Hematopoietic multipotent progenitor cell treated with erythropoietin and hydrocortisone succinate and interleukin-3 and kit ligand, for 17 days (in vitro differentiated cells): ENCODE results near the gene HUWE1.
"Not testable (repeated sequence)": the region's sequence is repeated elsewhere in the genome, so short reads cannot be mapped to it uniquely, and the experiment has no call there.

Experiments used
- DNase-seq: peaks from one replicate; pipeline ENCODE4 v3.0.0-alpha.2; 2015; ENCODE audit warnings: low spot score

The HUWE1 gene

GRCh38 chrX:53686151-53686885 is at the start of gene HUWE1:
Gene HUWE1 (minus strand): TSS chrX:53686719. CDS start chrX:53654107, 32,612 bp downstream.
- DNase-seq = peak; percentile 80

- no peak for DNase-seq
These were observed 46.3 kb upstream of the HUWE1 start for GRCh38 chrX:53732797-53733196.

DNA sequence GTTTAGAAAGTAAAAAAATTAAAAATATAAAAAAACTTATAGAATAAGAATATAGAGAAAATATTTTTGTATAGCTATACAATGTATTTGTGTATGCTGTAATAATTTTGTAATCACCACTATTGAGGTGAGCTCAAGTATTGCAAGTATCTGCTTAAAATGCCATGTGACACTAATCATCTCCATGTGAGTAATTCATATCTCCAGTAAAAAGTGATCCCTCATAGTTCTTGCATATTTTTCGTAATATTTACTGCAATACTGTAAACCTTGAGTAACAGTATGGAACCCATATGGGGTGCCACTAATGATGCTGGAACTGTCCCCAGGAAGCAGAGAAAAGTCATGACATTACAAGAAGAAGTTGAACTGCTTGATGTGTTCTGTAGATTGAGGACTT is 43.2 kb upstream of the HUWE1 start:
- DNase-seq = no peak

DNA sequence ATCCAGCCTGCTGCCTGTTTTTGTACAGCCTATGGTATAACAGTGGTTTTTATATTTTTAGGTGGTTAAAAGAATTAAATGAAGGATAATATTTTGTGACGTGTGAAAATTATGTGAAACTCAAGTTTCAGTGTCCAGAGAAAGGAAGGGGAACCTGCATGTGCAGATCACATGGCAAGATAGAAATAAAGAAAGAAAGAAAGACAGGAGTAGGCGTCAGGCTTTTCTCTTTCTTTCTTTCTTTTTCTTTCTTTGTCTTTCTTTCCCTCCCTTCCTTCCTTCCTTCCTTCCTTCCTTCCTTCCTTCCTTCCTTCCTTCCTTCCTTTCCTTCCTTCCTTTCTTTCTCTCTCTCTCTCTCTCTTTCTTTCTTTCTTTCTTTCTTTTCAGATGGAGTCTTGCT is 42.0 kb upstream of the HUWE1 start:
- DNase-seq = no peak

DNA sequence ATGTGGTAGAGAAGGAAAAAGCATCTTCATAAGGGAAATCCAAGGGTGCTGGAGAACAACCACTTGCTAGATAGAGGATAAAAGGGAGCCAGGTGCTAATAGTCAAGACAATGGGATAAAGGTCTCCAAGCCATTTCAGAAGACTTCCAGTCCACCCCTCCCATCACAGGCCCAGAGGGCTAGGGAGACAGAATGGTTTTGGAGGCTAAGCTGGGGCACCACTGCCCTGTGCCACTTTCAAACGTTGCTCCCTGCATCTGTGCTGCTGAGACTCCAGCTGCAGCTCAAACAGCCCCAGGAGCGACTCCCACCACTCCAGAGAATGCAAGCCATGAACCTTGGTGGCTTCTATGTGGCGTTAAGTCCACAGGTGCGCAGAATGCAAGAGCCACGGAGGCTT is 38.4 kb upstream of the HUWE1 start:
- DNase-seq = no peak

DNA sequence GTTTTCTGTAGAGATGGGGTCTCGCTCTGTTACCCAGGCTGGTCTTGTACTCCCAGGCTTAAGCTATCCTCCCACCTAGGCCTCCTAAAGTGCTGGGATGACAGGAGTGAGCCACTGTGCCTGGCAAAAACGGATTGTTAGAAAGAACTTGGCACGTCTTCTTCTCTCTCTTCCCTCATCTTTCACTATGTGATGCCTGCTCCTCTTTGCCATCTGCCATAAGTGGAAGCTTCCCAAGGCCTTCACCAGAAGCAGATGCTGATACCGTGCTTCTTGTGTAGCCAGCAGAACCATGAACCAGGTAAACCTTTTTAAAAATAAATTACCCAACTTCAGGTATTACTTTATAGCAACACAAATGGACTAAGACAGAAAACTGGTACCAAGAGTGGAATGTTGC is 36.9 kb upstream of the HUWE1 start:
- no peak for DNase-seq

DNA sequence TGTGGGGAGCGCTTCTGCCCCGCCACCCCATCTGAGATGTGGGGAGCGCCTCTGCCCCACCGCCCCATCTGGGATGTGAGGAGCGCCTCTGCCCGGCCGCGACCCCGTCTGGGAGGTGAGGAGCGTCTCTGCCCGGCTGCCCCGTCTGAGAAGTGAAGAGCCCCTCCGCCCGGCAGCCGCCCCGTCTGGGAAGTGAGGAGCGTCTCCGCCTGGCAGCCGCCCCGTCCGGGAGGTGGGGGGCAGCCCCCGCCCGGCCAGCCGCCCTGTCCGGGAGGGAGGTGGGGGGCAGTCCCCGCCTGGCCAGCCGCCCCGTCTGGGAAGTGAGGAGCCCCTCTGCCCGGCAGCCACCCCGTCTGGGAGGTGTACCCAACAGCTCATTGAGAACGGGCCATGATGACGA is 35.1 kb upstream of the HUWE1 start:
- DNase-seq = not testable (repeated sequence)

GRCh38 chrX:53719666-53720065 is 33.1 kb upstream of the HUWE1 start:
- DNase-seq = not testable (repeated sequence)

GRCh38 chrX:53718073-53718472 is 31.6 kb upstream of the HUWE1 start:
- no peak for DNase-seq

DNA sequence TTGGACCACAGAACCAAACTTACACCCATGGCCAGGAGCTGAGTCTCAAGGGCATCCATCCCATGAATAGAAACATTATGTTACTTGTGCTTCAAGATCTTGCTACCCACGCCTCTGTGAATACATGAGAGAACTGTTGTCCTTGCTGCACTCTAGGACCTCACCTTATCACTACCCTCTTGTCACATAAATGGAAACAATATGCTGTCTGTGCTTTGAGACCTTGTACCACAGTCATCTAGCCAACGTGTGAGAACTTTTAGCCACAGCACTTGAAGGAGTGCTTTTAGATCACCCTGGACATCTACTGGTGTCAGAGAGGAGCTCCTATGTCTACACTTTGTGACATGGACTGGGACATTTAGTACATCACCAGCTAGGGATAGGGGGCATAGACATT is 30.7 kb upstream of the HUWE1 start:
- no peak for DNase-seq

GRCh38 chrX:53716328-53717088 is 30.0 kb upstream of the HUWE1 start:
- DNase-seq = no peak

- no peak for DNase-seq
These were observed 28.9 kb upstream of the HUWE1 start for GRCh38 chrX:53715346-53715924.

DNA sequence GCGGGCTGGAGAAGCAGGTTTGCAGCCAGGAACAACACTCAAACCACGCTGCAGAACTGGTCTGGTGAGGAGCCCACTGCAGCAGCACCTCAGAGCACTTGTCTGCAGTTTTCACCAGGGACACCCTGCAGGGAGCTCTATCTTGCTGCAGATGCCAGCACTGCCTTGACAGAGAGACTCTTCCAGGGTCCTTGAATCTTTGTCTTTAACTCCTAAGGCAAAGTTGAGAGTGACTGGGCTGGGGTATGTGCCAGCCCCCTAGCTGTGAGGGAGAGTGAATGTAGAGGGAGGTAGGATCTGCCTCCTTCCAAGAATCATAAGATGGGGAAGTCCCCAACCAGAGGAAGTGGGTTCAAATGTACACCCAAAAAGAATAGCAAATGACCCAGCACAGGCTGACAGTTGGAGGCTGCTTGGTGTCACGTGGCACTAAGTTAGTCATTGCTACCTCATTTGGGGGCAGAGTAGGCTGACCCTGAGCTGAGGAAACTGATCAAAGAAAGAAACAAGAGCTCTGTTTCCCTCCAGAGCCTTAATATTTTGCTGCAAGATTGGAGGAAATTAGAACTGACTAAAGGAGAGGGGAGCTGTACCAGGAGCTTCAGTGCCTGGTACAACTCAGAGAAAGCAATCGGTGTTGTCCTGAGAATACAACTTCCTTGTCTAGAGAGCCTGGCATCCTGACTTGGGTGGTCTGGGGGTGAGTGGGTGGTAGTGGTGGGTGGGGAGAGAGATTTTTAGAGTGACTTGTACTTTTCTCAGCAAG is 28.2 kb upstream of the HUWE1 start:
- DNase-seq = no peak

- DNase-seq = no peak
These were observed 27.6 kb upstream of the HUWE1 start for GRCh38 chrX:53713987-53714579.

- DNase-seq = no peak
These were observed 24.9 kb upstream of the HUWE1 start for GRCh38 chrX:53711436-53711835.

- no peak for DNase-seq
These were observed 18.3 kb upstream of the HUWE1 start for GRCh38 chrX:53704854-53705253.

DNA sequence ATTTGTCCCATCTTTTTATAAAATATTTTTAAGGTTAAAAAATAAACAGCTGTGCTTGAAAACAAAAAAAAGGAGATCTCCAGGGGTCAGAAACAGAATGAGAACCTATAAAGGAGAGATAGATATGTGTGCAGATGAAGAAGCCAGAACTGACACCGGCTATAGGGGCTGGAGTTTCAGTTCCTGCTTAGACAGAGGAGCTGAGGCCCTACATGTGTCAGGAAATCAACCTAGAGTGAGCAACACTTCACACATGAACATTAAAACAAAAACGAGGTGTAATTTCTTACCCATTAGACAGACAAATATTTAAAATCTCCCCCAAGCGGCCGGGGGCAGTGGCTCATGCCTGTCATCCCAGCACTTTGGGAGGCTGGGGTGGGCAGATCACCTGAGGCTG is 17.8 kb upstream of the HUWE1 start:
- DNase-seq = no peak

DNA sequence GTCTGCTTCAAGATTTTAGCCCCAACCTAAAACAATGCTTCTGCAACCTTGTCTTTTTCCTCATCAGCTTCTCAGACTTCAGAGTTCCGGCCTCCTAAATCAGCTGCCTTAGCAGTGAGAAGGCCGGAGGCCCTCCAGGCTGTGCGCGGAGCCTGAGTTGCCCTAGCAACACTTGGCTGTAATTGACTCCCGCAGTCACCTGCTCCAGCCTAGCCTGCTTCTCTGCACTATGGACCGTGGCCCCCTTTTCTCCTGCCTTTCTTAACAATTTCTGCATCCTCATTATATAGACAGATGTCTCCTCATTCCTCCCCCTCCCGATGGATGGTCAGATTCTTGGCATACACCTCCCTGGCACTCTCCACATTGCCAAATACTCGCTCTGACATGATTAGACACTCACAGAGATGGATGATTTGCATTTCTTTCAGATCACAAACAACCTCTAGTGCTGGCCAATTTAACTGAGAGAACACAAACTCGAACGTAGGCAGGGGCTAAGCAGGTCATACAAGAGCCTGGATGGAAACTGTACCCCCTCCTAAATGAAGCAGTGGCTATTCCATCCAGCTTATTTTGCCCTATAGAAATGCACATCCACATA is 9.5 kb upstream of the HUWE1 start:
- no peak for DNase-seq

DNA sequence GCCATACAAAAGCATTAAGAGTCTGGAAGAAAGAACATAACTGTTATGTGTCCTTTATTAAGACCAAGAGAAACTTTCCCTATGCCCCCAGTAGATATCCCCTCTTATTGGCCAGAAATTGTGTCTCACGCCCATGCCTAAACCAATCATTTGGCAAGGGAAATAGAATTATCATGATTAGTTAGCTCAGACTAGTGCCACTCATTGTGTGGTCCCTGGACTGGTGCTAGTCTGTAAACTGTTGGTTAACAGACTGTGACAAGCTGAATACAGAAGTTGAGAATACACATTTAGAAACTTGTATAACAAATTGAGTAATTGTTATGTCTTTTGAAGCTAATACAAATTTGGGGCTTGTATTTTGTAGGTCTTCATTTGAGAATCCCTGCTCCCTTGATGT is 8.1 kb upstream of the HUWE1 start:
- no peak for DNase-seq

DNA sequence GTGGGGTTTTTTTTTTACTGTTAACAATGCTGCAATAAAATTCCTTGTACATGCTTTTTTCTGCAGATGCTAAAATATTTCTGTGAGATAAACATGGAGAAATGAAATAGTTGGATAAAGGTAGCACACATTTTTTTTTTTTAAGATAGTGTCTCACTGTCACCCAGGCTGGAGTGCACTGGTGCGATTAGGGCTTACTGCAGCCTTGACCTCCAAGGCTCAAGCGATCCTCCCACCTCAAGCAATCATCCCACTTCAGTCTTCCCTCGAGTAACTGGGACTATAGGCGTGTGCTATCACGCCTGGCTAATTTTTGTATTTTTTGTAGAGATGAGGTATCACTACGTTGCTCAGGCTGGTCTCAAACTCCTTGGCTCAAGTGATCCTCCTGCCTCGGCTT is 1.8 kb upstream of the HUWE1 start:
- no peak for DNase-seq

- DNase-seq = peak; percentile 28
These were observed 808 bp downstream of the HUWE1 start for GRCh38 chrX:53685711-53686110.
